Gastroesophageal sphincter (tissue), 3 donors: Measurements from ENCODE around the gene SENP1.

Experiments
- POLR2AphosphoS5 ChIP-seq: sonication (generic); formaldehyde crosslinking; IDR thresholded peaks from one replicate; pipeline ENCODE4 v1.6.1; 2017; ENCODE audit warnings: antibody characterized with exemption
- TF ChIP-seq, protein P1 (sequence below), 4 experiments: fragments of 200-600 bp in 2 of 4; fragments of 450-650 bp in 2 of 4; sonication (generic) in 1 of 4; IDR thresholded peaks; one replicate each; pipeline ENCODE4 v1.5.1; 2017 to 2019; ENCODE audit warnings: antibody characterized with exemption in 4 of 4, mild to moderate bottlenecking in 2 of 4, moderate library complexity in 2 of 4

DNA sequence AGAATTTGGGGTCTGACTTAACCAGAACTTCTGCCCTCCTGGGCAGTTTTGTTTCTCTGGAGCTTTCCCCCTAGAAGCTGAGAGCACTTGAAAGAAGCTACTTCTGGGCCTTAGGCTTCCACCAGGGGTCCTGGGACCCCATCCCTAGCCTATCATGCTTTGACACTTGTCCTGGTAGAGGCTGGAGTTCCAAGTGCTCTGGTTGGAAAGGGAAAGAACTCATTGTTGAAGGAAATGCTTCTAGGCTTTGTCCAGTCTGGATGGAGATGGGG lies 100.2 kb downstream of the SENP1 start:
- TF ChIP-seq POLR2AphosphoS5: no peak
- TF ChIP-seq, protein P1, sequence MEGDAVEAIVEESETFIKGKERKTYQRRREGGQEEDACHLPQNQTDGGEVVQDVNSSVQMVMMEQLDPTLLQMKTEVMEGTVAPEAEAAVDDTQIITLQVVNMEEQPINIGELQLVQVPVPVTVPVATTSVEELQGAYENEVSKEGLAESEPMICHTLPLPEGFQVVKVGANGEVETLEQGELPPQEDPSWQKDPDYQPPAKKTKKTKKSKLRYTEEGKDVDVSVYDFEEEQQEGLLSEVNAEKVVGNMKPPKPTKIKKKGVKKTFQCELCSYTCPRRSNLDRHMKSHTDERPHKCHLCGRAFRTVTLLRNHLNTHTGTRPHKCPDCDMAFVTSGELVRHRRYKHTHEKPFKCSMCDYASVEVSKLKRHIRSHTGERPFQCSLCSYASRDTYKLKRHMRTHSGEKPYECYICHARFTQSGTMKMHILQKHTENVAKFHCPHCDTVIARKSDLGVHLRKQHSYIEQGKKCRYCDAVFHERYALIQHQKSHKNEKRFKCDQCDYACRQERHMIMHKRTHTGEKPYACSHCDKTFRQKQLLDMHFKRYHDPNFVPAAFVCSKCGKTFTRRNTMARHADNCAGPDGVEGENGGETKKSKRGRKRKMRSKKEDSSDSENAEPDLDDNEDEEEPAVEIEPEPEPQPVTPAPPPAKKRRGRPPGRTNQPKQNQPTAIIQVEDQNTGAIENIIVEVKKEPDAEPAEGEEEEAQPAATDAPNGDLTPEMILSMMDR (IDR thresholded peaks at IDR 0.05): no peak
